AG04450 (cell line): ENCODE measurements around the gene TMEM94. TPM values are rescaled to one million over a fixed set of nuclear protein-coding genes. Genes with fewer than 3 reads are reported as not detected.

Source experiments
- CTCF ChIA-PET: fragments of 300-600, 350-600 bp; formaldehyde crosslinking; extraction: SDS; loops from one replicate; lab custom pipeline; 2022; ENCODE audit warnings: antibody characterized with exemption, inconsistent platforms; lab: Charles Lee
- POLR2A ChIA-PET: fragments of 350-600 bp; formaldehyde crosslinking; extraction: SDS; loops from one replicate; lab custom pipeline; 2021; ENCODE audit warnings: antibody characterized with exemption, inconsistent platforms; lab: Yijun Ruan, JAX
- DNase-seq: peaks from one replicate; pipeline ENCODE4 v3.0.0-alpha.2; 2011; ENCODE audit warnings: low read depth, low spot score
- H3K27ac ChIP-seq: one replicate; pipeline ENCODE4 v1.5.1; 2012; ENCODE audit warnings: low read depth, low read length, control low read depth
- H3K27me3 ChIP-seq: one replicate; pipeline ENCODE4 v1.6.0; 2012; ENCODE audit warnings: low read length; ENCODE audit not compliant: control insufficient read depth, insufficient read depth
- H3K4me3 ChIP-seq: 2 replicates; pipeline ENCODE4 v1.5.1; 2011; ENCODE audit warnings: mild to moderate bottlenecking, low read depth, low read length, control low read depth
- H3K9me3 ChIP-seq: 2 replicates; pipeline ENCODE4 v1.5.1; 2012; ENCODE audit warnings: low read length; ENCODE audit not compliant: control insufficient read depth, insufficient read depth
- polyA plus RNA-seq: library from polyadenylated mRNA; depleted of rRNA; stranded (reverse); fragments of >200 nt; gene quantifications from 2 replicates; pipeline ENCODE4 v1.2.3, GENCODE V29; 2011
- TF ChIP-seq, protein P1 (sequence below): IDR thresholded peaks from 2 replicates; pipeline ENCODE4 v1.5.1; 2011; ENCODE audit warnings: low read depth, low read length, control low read depth, inconsistent platforms

The TMEM94 gene
- polyA plus RNA-seq, 1 experiment, result 14.8 TPM

DNA sequence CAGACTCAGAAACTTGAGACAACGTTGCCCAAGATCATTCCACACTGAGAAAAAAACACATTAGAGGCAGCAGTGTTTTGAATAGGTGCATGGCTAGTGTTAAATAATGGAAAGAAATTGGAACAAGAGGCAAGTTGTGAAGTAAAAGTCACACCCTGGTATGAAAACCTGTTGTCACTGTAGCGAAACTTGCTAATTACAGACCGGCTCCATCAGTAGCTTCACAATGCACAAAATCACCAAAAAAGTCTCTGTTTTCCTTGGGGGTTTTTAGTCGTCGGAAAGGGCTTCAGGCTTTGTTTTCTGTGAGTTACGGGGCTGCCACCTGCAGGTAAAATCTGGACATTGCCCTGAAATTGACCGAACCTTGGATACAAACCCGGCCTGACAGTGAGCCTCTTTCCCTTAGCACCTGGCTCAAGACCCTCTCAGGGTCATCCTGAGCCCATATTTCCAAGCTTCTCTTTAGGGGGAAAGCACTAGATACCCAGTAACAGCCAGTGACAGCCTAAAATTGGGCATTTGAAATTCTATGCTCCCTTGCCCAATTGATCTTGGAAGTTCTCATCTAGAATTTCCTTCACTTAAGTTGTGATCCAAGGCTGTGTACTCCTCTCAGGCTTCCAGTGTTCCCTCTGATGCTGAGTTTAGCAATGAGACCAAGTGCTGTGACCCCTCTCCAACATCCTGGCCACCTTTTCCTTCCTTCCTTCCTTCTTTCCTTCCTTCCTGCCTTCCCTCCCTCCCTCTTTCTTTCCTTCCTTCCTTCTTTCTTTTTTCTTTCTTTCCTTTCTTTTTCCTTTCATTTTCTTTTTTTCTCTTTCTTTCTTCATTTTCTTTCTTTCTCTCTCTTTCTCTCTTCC is 43.7 kb upstream of the TMEM94 start:
- Histone ChIP-seq H3K9me3 (no peaks in the 10 kb centered on the region), H3K27ac (no peak overlapping the region), H3K4me3 (no peak overlapping the region), H3K27me3 (peaks cover 13% of the 10 kb centered on the region)
- TF ChIP-seq, protein P1, sequence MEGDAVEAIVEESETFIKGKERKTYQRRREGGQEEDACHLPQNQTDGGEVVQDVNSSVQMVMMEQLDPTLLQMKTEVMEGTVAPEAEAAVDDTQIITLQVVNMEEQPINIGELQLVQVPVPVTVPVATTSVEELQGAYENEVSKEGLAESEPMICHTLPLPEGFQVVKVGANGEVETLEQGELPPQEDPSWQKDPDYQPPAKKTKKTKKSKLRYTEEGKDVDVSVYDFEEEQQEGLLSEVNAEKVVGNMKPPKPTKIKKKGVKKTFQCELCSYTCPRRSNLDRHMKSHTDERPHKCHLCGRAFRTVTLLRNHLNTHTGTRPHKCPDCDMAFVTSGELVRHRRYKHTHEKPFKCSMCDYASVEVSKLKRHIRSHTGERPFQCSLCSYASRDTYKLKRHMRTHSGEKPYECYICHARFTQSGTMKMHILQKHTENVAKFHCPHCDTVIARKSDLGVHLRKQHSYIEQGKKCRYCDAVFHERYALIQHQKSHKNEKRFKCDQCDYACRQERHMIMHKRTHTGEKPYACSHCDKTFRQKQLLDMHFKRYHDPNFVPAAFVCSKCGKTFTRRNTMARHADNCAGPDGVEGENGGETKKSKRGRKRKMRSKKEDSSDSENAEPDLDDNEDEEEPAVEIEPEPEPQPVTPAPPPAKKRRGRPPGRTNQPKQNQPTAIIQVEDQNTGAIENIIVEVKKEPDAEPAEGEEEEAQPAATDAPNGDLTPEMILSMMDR, result peak; percentile 87
- DNase-seq, result peak; percentile 46
- POLR2A ChIA-PET, result interaction anchor here (0.6 to 1.0 kb wide), 4 partner anchors 57 to 173 kb away, joined by 3 to 13 read pairs (median 4); no protein-coding TSS in a partner anchor
- CTCF ChIA-PET, result interaction anchor here (0.6 to 4.8 kb wide), 20 partner anchors 10 to 297 kb away, joined by 3 to 64 read pairs (median 4); partner anchors contain the start of genes GGA3, MIF4GD, SLC25A19 and TMEM94

DNA sequence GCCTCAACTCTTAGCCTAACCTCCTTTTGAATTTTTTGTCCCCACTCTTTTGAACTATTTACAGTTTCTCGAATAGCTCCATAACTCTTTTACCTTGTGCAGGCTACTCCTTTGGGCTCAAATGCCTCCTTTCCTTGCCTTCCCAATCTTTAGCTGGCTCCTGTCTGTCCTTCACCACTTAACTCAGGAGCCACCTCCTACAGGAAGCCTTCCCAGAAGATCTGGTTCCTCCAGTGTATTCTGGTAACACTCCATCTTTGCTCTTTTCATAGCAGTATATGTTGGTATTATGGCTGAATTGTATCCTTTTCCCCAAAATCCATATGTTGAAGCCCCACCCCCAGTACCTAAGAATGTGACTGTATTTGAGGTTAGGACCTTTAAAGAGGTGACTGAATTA is 41.9 kb upstream of the TMEM94 start:
- POLR2A ChIA-PET, result interaction anchor here (0.7 kb wide), 1 partner anchor 280 kb away, joined by 7 read pairs; no protein-coding TSS in a partner anchor

DNA sequence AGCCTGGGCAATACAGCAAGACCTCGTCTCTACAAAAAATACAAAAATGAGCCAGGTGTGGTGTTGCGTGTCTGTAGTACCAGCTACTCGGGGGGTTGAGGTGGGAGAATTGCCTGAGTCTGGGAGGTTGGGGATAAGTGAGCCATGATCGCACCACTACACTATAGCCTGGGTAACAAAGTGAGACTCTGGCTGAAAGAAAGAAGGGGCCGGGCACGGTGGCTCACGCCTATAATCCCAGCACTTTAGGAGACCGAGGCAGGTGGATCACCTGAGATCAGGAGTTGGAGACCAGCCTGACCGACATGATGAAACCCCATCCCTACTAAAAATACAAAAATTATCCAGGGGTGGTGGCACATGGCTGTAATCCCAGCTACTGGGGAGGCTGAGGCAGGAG is 40.4 kb upstream of the TMEM94 start:
- POLR2A ChIA-PET, result no interaction called here
- no peak overlapping the region for H3K27ac ChIP-seq
- no peak overlapping the region for H3K4me3 ChIP-seq
- no peak for DNase-seq
- H3K27me3 ChIP-seq, result peaks cover 9% of the 10 kb centered on the region
- CTCF ChIA-PET, result interaction anchor here (0.6 to 4.8 kb wide), 3 partner anchors 40 to 146 kb away, joined by 3 to 64 read pairs (median 3); no protein-coding TSS in a partner anchor
- no peaks in the 10 kb centered on the region for H3K9me3 ChIP-seq
- TF ChIP-seq, protein P1, result no peak

More for the DNA sequence above, 41.9 kb upstream of the TMEM94 start:
- CTCF ChIA-PET, result interaction anchor here (1.2 to 4.8 kb wide), 3 partner anchors 92 to 335 kb away, joined by 3 to 64 read pairs (median 31); partner anchors contain the start of gene MIF4GD
- no peak overlapping the region for H3K4me3 ChIP-seq
- no peak overlapping the region for H3K27ac ChIP-seq
- no peaks in the 10 kb centered on the region for H3K9me3 ChIP-seq
- no peak for DNase-seq
- peaks cover 11% of the 10 kb centered on the region for H3K27me3 ChIP-seq
- TF ChIP-seq, protein P1, result no peak

DNA sequence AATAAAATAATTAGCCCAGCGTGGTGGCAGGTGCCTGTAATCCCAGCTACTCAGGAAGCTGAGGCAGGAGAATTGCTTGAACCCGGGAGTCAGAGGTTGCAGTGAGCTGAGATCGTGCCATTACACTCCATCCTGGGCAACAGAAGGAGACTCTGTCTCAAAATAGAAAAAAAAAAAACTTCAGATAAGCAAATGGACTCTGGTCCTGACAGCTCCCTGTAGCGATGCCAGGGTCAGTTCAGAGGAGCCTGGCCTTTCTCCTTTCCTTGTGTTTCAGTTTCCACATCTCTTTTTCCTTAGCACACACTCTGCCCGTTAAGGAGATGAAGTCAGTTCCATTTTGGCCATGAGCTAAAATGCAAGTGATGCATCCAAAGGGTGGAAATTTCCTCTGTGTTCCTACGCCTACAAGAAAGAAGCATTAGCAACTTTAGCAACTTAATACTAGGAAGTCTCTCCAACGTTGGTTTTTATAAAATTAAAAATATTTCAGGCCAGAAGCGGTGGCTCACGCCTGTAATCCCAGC is 39.3 kb upstream of the TMEM94 start:
- peaks cover 8% of the 10 kb centered on the region for H3K27me3 ChIP-seq
- H3K27ac ChIP-seq, result no peak overlapping the region
- H3K9me3 ChIP-seq, result no peaks in the 10 kb centered on the region
- CTCF ChIA-PET, result no interaction called here
- POLR2A ChIA-PET, result no interaction called here
- TF ChIP-seq, protein P1, result no peak
- DNase-seq, result no peak
- H3K4me3 ChIP-seq, result no peak overlapping the region

DNA sequence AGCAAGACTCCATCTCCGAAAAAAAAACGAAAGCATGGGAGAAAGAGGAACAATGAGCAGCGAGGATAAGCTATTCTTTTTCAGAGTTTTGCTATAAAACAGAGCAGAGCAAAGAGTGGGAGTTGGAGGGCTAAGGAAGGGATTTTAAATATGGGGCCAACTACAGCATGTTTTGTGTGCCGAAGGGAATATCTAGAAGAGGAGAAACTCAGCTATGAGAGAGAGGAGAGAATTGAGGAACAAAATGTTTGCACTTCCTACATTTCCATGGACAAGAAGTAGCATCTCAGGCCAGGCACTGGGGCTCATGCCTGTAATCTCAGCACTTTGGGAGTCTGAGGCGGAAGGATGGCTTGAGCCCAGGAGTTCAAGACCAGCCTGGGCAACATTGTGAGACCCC is 37.9 kb upstream of the TMEM94 start:
- TF ChIP-seq, protein P1, result no peak
- POLR2A ChIA-PET, result no interaction called here
- peaks cover 6% of the 10 kb centered on the region for H3K27me3 ChIP-seq
- no peak for DNase-seq
- H3K27ac ChIP-seq, result no peak overlapping the region
- CTCF ChIA-PET, result no interaction called here
- no peaks in the 10 kb centered on the region for H3K9me3 ChIP-seq
- H3K4me3 ChIP-seq, result no peak overlapping the region
